Duodenal mucosa (tissue), 2 donors: ENCODE results near the gene KDM2A.
"Not testable (repeated sequence)": the region's sequence is repeated elsewhere in the genome, so short reads cannot be mapped to it uniquely, and the experiment has no call there.

Experiments used
- H3K27ac ChIP-seq: one replicate; pipeline ENCODE4 v1.7.0; 2013; ENCODE audit warnings: low read depth, low read length
- H3K27me3 ChIP-seq, 2 donors: one replicate each; pipeline ENCODE4 v1.7.0; 2013; ENCODE audit warnings: low read length in 2 of 2, control low read depth in 1 of 2; ENCODE audit not compliant: insufficient read depth in 2 of 2, control insufficient read depth in 1 of 2
- H3K36me3 ChIP-seq, 2 donors: one replicate each; pipeline ENCODE4 v1.7.0; 2013; ENCODE audit warnings: low read length in 2 of 2, control low read depth in 1 of 2; ENCODE audit not compliant: insufficient read depth in 2 of 2, control insufficient read depth in 1 of 2
- H3K4me1 ChIP-seq, 2 donors: one replicate each; pipeline ENCODE4 v1.7.0; 2013; ENCODE audit warnings: low read length in 2 of 2, control low read depth in 1 of 2; ENCODE audit not compliant: insufficient read depth in 2 of 2, control insufficient read depth in 1 of 2
- H3K4me3 ChIP-seq, 2 donors: one replicate each; pipeline ENCODE4 v1.7.0; 2013; ENCODE audit warnings: low read length in 2 of 2, low read depth in 1 of 2
- H3K9ac ChIP-seq, 2 donors: one replicate each; pipeline ENCODE4 v1.7.0; 2013; ENCODE audit warnings: low read length in 2 of 2, low read depth in 1 of 2
- H3K9me3 ChIP-seq, 2 donors: one replicate each; pipeline ENCODE4 v1.7.0; 2013; ENCODE audit warnings: low read length in 2 of 2, control low read depth in 1 of 2; ENCODE audit not compliant: control insufficient read depth in 1 of 2

KDM2A gene

GRCh38 chr11:67194096-67194495 is 75.0 kb downstream of the KDM2A start:
- Histone ChIP-seq H3K27ac (no peak overlapping the region), H3K4me1 (peaks cover 0 to 5% of the 10 kb centered on the region in 2 donors), H3K36me3 (peaks cover 3 to 10% of the 10 kb centered on the region in 2 donors), H3K4me3 (no peak overlapping the region), H3K27me3 (no peaks in the 10 kb centered on the region), H3K9me3 (no peaks in the 10 kb centered on the region), H3K9ac (no peak overlapping the region)

- no peak overlapping the region for H3K4me3 ChIP-seq
- H3K9me3 ChIP-seq = no peaks in the 10 kb centered on the region
- peaks cover 3 to 24% of the 10 kb centered on the region in 2 donors for H3K36me3 ChIP-seq
- H3K27me3 ChIP-seq = no peaks in the 10 kb centered on the region
- no peak overlapping the region for H3K27ac ChIP-seq
- peaks cover 0 to 5% of the 10 kb centered on the region in 2 donors for H3K4me1 ChIP-seq
- no peak overlapping the region for H3K9ac ChIP-seq
These were observed 77.0 kb downstream of the KDM2A start for GRCh38 chr11:67195971-67196456.

GRCh38 chr11:67197606-67198005 is 78.5 kb downstream of the KDM2A start:
- Histone ChIP-seq H3K9me3 (no peaks in the 10 kb centered on the region), H3K4me1 (peaks cover 0 to 5% of the 10 kb centered on the region in 2 donors), H3K27ac (no peak overlapping the region), H3K9ac (no peak overlapping the region), H3K27me3 (no peaks in the 10 kb centered on the region), H3K4me3 (no peak overlapping the region), H3K36me3 (peaks cover 3 to 28% of the 10 kb centered on the region in 2 donors)

DNA sequence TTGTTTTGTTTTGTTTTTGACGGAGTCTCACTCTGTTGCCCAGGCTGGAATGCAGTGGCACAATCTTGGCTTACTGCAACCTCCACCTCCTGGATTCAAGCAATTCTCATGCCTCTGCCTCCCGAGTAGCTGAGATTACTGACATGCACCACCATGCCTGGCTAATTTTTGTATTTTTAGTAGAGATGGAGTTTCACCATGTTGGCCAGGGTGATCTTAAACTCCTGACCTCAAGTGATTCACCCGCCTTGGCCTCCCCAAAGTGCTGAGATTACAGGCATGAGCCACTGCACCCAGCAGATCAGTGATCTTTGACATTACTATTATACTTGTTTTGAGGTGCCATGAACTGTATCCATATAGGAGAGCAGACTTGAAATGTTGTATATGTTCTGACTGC is 79.7 kb downstream of the KDM2A start:
- not testable (repeated sequence) for H3K27ac ChIP-seq, H3K4me3 ChIP-seq, H3K4me1 ChIP-seq, H3K27me3 ChIP-seq, H3K9ac ChIP-seq, H3K9me3 ChIP-seq
- H3K36me3 ChIP-seq = peaks cover 3 to 28% of the 10 kb centered on the region in 2 donors

- H3K4me1 ChIP-seq = peaks cover 0 to 5% of the 10 kb centered on the region in 2 donors
- H3K27me3 ChIP-seq = no peaks in the 10 kb centered on the region
- no peak overlapping the region for H3K4me3 ChIP-seq
- peaks cover under 1 to 22% of the 10 kb centered on the region in 2 donors for H3K36me3 ChIP-seq
- H3K9ac ChIP-seq = no peak overlapping the region
- no peak overlapping the region for H3K27ac ChIP-seq
- no peaks in the 10 kb centered on the region for H3K9me3 ChIP-seq
These were observed 80.7 kb downstream of the KDM2A start for GRCh38 chr11:67199751-67200150.

- H3K36me3 ChIP-seq = peaks cover 0 to 23% of the 10 kb centered on the region in 2 donors
- H3K9ac ChIP-seq = no peak overlapping the region
- H3K4me1 ChIP-seq = no peaks in the 10 kb centered on the region
- no peak overlapping the region for H3K27ac ChIP-seq
- no peaks in the 10 kb centered on the region for H3K9me3 ChIP-seq
- no peak overlapping the region for H3K4me3 ChIP-seq
- no peaks in the 10 kb centered on the region for H3K27me3 ChIP-seq
These were observed 83.0 kb downstream of the KDM2A start for GRCh38 chr11:67202028-67202427.

DNA sequence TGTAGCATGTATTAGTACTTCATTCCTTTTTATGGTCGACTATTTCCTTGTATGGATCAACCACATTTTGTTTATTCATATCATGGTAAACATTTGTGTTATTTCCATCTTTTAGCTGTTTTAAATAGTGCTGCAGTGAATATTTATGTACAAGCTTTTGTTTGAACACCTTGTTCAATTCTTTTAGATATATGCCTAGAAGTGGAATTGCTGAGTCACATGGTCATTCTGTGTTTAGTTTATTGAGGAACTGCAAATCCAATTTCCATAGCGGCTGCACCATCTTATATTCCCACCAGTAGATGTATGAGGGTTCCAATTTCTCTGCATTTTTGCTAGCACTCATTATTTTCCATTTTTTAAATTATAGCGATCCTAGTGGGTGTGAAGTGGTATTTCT is 85.8 kb downstream of the KDM2A start:
- Histone ChIP-seq H3K9ac (no peak overlapping the region), H3K36me3 (peaks cover 4 to 34% of the 10 kb centered on the region in 2 donors), H3K4me3 (no peak overlapping the region), H3K27me3 (no peaks in the 10 kb centered on the region), H3K4me1 (no peaks in the 10 kb centered on the region), H3K27ac (no peak overlapping the region), H3K9me3 (no peaks in the 10 kb centered on the region)

DNA sequence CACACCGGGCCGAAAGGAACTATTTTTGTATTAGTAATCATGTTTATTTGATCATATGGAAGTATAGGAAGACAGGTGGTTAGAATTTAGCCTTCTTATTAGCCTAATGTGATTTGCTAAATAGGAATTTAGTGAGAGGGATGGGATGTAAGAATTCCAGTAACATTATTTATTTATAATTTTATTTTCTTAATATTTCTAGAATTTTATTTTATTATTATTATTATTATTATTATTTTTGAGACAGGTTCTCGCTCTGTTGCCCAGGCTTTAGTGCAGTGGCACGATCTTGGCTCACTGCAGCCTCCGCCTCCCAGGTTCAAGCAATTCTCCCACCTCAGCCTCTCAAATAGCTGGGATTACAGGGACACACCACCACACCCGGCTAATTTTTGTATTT is 90.2 kb downstream of the KDM2A start:
- H3K4me1 ChIP-seq, H3K4me3 ChIP-seq, H3K27me3 ChIP-seq, H3K9ac ChIP-seq, H3K9me3 ChIP-seq, H3K27ac ChIP-seq: not testable (repeated sequence)
- peaks cover 15 to 41% of the 10 kb centered on the region in 2 donors for H3K36me3 ChIP-seq

GRCh38 chr11:67211656-67212436 is 92.8 kb downstream of the KDM2A start:
- Histone ChIP-seq H3K27ac (no peak overlapping the region), H3K4me3 (no peak overlapping the region), H3K4me1 (no peaks in the 10 kb centered on the region), H3K36me3 (peaks cover 31 to 56% of the 10 kb centered on the region in 2 donors), H3K27me3 (no peaks in the 10 kb centered on the region), H3K9me3 (no peaks in the 10 kb centered on the region), H3K9ac (no peak overlapping the region)

- Histone ChIP-seq H3K9ac (no peak overlapping the region), H3K27ac (no peak overlapping the region), H3K27me3 (no peaks in the 10 kb centered on the region), H3K9me3 (no peaks in the 10 kb centered on the region), H3K36me3 (peaks cover 38 to 63% of the 10 kb centered on the region in 2 donors), H3K4me1 (no peaks in the 10 kb centered on the region), H3K4me3 (no peak overlapping the region)
These were observed 94.1 kb downstream of the KDM2A start for GRCh38 chr11:67213178-67213621.
